OCI-LY7 (cell line): Measurements from ENCODE around the gene RGMB. TPM values are rescaled to one million over a fixed set of nuclear protein-coding genes. Genes with fewer than 3 reads are reported as not detected.
A peak's percentile ranks its signal among the peaks of the same experiment; 100 is the strongest.

ENCODE experiments used
- BruUV-seq: library from RNA; stranded (reverse); fragments of 400-500 nt; replicated peaks from 2 replicates; lab custom pipeline; 2021; lab: Mats Ljungman, UMichigan
- CTCF ChIA-PET: fragments of 300-600 bp; sonication (Branson Sonifier 250); formaldehyde crosslinking; loops from one replicate; lab custom pipeline; 2022; ENCODE audit warnings: antibody characterized with exemption; ENCODE audit not compliant: unreplicated experiment; lab: Charles Lee
- POLR2A ChIA-PET: fragments of 300-600 bp; sonication (Branson Sonifier 250); formaldehyde crosslinking; loops from one replicate; lab custom pipeline; 2022; ENCODE audit warnings: antibody characterized with exemption; lab: Charles Lee
- DNase-seq: peaks from one replicate; pipeline ENCODE4 v3.0.0-alpha.2; 2015; ENCODE audit warnings: low spot score
- H2AFZ ChIP-seq: fragments of 200-600 bp; sonication (generic), shearing (Covaris generic); 2 replicates; pipeline ENCODE4 v1.6.1; 2014; ENCODE audit warnings: mild to moderate bottlenecking, antibody characterized with exemption, low read length, moderate library complexity
- H3K27ac ChIP-seq: fragments of 200-600 bp; sonication (generic); 2 replicates; pipeline ENCODE4 v1.5.1; 2014; ENCODE audit warnings: mixed run types, low read depth, mild to moderate bottlenecking, moderate library complexity, low read length, inconsistent platforms; ENCODE audit not compliant: poor library complexity, severe bottlenecking
- H3K36me3 ChIP-seq: fragments of 200-600 bp; sonication (generic); 2 replicates; pipeline ENCODE4 v1.6.1; 2014; ENCODE audit warnings: mild to moderate bottlenecking, antibody characterized with exemption, low read length, moderate library complexity, mixed read lengths; ENCODE audit not compliant: insufficient read depth
- H3K4me1 ChIP-seq: fragments of 200-600 bp; sonication (generic); 2 replicates; pipeline ENCODE4 v1.5.1; 2014; ENCODE audit warnings: mild to moderate bottlenecking, low read length; ENCODE audit not compliant: insufficient read depth, poor library complexity, severe bottlenecking
- H3K4me2 ChIP-seq: fragments of 200-600 bp; sonication (generic); 2 replicates; pipeline ENCODE4 v1.6.1; 2014; ENCODE audit warnings: mild to moderate bottlenecking, low read length
- H3K4me3 ChIP-seq: fragments of 200-600 bp; sonication (generic); 2 replicates; pipeline ENCODE4 v1.5.1; 2014; ENCODE audit warnings: mild to moderate bottlenecking, low read depth, low read length; ENCODE audit not compliant: poor library complexity, severe bottlenecking
- H3K79me2 ChIP-seq: fragments of 200-600 bp; sonication (generic); 2 replicates; pipeline ENCODE4 v1.6.1; 2016; ENCODE audit warnings: low read depth, mild to moderate bottlenecking, low read length, moderate library complexity, mixed read lengths; ENCODE audit not compliant: insufficient read depth
- H3K9me2 ChIP-seq: fragments of 200-600 bp; sonication (generic); 2 replicates; pipeline ENCODE4 v1.6.1; 2016; ENCODE audit warnings: mild to moderate bottlenecking, low read length, mixed read lengths; ENCODE audit not compliant: insufficient read depth
- H3K9me3 ChIP-seq: fragments of 200-600 bp; sonication (generic); 2 replicates; pipeline ENCODE4 v1.6.1; 2014; ENCODE audit warnings: mild to moderate bottlenecking, mixed run types, low read length, mixed read lengths
- H4K20me1 ChIP-seq: fragments of 200-600 bp; sonication (generic); 2 replicates; pipeline ENCODE4 v1.6.1; 2014; ENCODE audit warnings: mild to moderate bottlenecking, antibody characterized with exemption, low read length, moderate library complexity, mixed read lengths; ENCODE audit not compliant: insufficient read depth
- CTCF ChIP-seq: fragments of 200-600 bp; sonication (generic); conservative IDR thresholded peaks from 2 replicates; pipeline ENCODE4 v1.5.1; 2014; ENCODE audit warnings: mild to moderate bottlenecking, antibody characterized with exemption, low read length, moderate library complexity, mixed read lengths
- EZH2phosphoT487 ChIP-seq: fragments of 200-600 bp; sonication (generic); IDR thresholded peaks from 2 replicates; pipeline ENCODE4 v1.6.1; 2018; ENCODE audit warnings: low read depth, borderline replicate concordance, mild to moderate bottlenecking, mixed run types, antibody characterized with exemption, low read length, moderate library complexity, mixed read lengths
- intact Hi-C: fragments of 100-400 bp; cut with micrococcal nuclease; formaldehyde crosslinking; loops from one replicate; pipeline ENCODE4 v1.10.0; 2022; ENCODE audit not compliant: unreplicated experiment
- total RNA-seq, 2 experiments: library from RNA; depleted of rRNA in 1 of 2; stranded (reverse); fragments of >200 nt in 1 of 2; shearing (Covaris generic) in 1 of 2; gene quantifications; 2 replicates each; pipeline ENCODE4 v1.2.3, GENCODE V29; 2014 to 2022

The RGMB gene
- total RNA-seq, 2 experiments from 2014 or later: 9.2 to 11.2 TPM

DNA sequence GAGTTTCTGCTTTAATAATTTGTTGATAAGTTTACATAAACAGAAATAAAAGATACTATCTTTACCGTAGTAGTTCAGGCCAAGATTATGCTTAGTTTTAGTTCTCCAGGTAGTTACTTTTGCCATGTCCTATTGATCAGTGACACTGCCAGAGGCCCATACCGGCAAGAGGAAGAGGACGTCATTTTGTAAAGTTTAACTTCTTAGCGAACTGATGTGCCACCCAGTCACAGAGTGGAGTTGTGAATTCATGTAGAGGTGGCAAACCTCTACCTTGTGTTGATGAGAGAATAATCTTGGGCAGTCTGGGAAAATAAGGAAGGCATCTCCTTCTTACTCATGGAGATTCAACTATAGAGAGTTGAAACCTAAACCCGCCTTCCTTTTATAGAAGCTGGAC lies 21.8 kb downstream of the RGMB start:
- H4K20me1 ChIP-seq: no peaks in the 10 kb centered on the region
- no peak overlapping the region for H3K27ac ChIP-seq
- no peaks in the 10 kb centered on the region for H3K9me3 ChIP-seq
- no peak overlapping the region for H3K4me2 ChIP-seq
- ChIA-PET CTCF (no interaction called here), POLR2A (interaction anchor here (0.5 to 1.4 kb wide), 4 partner anchors 10 to 258 kb away, joined by 3 to 5 read pairs (median 4); no protein-coding TSS in a partner anchor)
- H3K79me2 ChIP-seq: no peaks in the 10 kb centered on the region
- no peaks in the 10 kb centered on the region for H3K36me3 ChIP-seq
- DNase-seq: no peak
- intact Hi-C loops: no loop called here
- BruUV-seq: TSS peak; percentile 55
- H2AFZ ChIP-seq: no peak overlapping the region
- no peak overlapping the region for H3K4me3 ChIP-seq
- no peaks in the 10 kb centered on the region for H3K4me1 ChIP-seq
- TF ChIP-seq EZH2phosphoT487 (no peak), CTCF (no peak)
- no peaks in the 10 kb centered on the region for H3K9me2 ChIP-seq

GRCh38 chr5:98796197-98796972 lies 22.9 kb downstream of the RGMB start:
- no peaks in the 10 kb centered on the region for H3K36me3 ChIP-seq
- peak; percentile 40 for DNase-seq
- intact Hi-C loops: no loop called here
- ChIA-PET POLR2A (interaction anchor here (0.6 to 1.1 kb wide), 6 partner anchors 11 to 822 kb away, joined by 3 to 6 read pairs (median 4); no protein-coding TSS in a partner anchor), CTCF (interaction anchor here (0.6 kb wide), 1 partner anchor 1614 kb away, joined by 3 read pairs; no protein-coding TSS in a partner anchor)
- H3K4me3 ChIP-seq: no peak overlapping the region
- no peaks in the 10 kb centered on the region for H3K9me2 ChIP-seq
- no peaks in the 10 kb centered on the region for H4K20me1 ChIP-seq
- no peaks in the 10 kb centered on the region for H3K79me2 ChIP-seq
- H3K4me2 ChIP-seq: no peak overlapping the region
- TF ChIP-seq EZH2phosphoT487: no peak
- peak; percentile 94 for TF ChIP-seq CTCF
- BruUV-seq: no TSS peak
- H3K27ac ChIP-seq: no peak overlapping the region
- H3K9me3 ChIP-seq: no peaks in the 10 kb centered on the region
- H2AFZ ChIP-seq: no peak overlapping the region
- H3K4me1 ChIP-seq: no peaks in the 10 kb centered on the region

GRCh38 chr5:98798371-98798770 lies 24.9 kb downstream of the RGMB start:
- H4K20me1 ChIP-seq: no peaks in the 10 kb centered on the region
- H3K27ac ChIP-seq: no peak overlapping the region
- no TSS peak for BruUV-seq
- ChIA-PET CTCF (no interaction called here), POLR2A (no interaction called here)
- no peaks in the 10 kb centered on the region for H3K36me3 ChIP-seq
- no peaks in the 10 kb centered on the region for H3K4me1 ChIP-seq
- H2AFZ ChIP-seq: no peak overlapping the region
- no peak overlapping the region for H3K4me2 ChIP-seq
- TF ChIP-seq EZH2phosphoT487 (no peak), CTCF (no peak)
- no peaks in the 10 kb centered on the region for H3K9me3 ChIP-seq
- no peaks in the 10 kb centered on the region for H3K9me2 ChIP-seq
- no peak overlapping the region for H3K4me3 ChIP-seq
- H3K79me2 ChIP-seq: no peaks in the 10 kb centered on the region
- DNase-seq: no peak
- intact Hi-C loops: no loop called here
